Measurements from ENCODE around the gene PAWR. TPM values are rescaled to one million over a fixed set of nuclear protein-coding genes. Genes with fewer than 3 reads are reported as not detected.

Gene PAWR
- total RNA-seq, 1 donor from 2014 or later = 204 TPM

DNA sequence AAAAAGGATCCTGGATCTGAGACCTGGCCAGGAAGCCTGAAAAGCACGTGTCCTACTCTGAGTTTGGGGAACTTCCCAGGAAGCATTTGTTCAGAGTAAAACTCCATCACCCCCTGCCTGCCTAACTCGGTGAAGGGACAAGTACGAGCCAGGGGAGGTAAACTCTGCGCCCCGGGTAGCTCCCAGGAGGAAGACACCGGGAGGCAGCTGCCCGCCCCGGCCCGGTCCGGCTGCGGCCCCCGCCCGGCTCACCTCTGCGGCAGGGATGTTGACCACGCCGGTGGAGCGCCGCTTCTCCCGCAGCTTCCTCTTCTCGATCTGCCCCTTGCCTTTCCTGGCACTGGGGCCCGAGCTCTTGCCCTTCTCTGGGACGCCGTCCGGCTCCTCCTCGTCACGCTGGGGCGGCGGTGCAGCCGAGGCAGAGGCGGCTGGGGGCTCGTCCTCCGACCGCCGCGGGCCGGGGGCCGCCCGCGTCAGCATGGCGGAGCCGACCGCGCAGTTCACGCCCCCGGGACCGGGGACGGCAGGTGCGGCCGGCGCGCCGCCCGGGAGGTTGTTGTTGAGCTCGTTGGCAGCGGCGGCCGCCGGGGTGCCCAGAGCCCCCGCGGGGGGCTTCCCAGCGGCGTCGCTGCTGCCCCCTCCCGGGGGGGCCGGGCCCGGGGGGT, 1.2 kb downstream of the PAWR start:
- TF ChIP-seq, protein P1, sequence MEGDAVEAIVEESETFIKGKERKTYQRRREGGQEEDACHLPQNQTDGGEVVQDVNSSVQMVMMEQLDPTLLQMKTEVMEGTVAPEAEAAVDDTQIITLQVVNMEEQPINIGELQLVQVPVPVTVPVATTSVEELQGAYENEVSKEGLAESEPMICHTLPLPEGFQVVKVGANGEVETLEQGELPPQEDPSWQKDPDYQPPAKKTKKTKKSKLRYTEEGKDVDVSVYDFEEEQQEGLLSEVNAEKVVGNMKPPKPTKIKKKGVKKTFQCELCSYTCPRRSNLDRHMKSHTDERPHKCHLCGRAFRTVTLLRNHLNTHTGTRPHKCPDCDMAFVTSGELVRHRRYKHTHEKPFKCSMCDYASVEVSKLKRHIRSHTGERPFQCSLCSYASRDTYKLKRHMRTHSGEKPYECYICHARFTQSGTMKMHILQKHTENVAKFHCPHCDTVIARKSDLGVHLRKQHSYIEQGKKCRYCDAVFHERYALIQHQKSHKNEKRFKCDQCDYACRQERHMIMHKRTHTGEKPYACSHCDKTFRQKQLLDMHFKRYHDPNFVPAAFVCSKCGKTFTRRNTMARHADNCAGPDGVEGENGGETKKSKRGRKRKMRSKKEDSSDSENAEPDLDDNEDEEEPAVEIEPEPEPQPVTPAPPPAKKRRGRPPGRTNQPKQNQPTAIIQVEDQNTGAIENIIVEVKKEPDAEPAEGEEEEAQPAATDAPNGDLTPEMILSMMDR (IDR thresholded peaks at IDR 0.05; ENCODE audit: insufficient read depth, low read depth, low read length) = no peak
- TF ChIP-seq EZH2 (IDR thresholded peaks at IDR 0.05; ENCODE audit: insufficient read depth, low read length) = no peak
- H3K36me3 Mint-ChIP-seq (ENCODE audit: low read depth, unreplicated experiment) = peaks cover 2% of the 10 kb centered on the region
- H3K4me1 Mint-ChIP-seq (ENCODE audit: low read depth, unreplicated experiment) = peaks cover 15% of the 10 kb centered on the region
- no peaks in the 10 kb centered on the region for H3K9me3 Mint-ChIP-seq (ENCODE audit: unreplicated experiment)
- Histone ChIP-seq H3K4me1 (ENCODE audit: insufficient read depth, low read length) (peaks cover 28% of the 10 kb centered on the region), H3K9me3 (ENCODE audit: insufficient read depth, low read depth, low read length) (no peaks in the 10 kb centered on the region), H2AFZ (ENCODE audit: low read depth, low read length) (no peak overlapping the region), H3K36me3 (ENCODE audit: insufficient read depth, low read length) (no peaks in the 10 kb centered on the region), H3K79me2 (ENCODE audit: insufficient read depth, low read length) (peaks cover 68% of the 10 kb centered on the region), H3K4me2 (ENCODE audit: low read length) (peak overlapping the region; percentile 89), H3K4me3 (ENCODE audit: insufficient read depth, low read depth, low read length) (peak overlapping the region; percentile 79), H4K20me1 (ENCODE audit: insufficient read depth, low read length) (peaks cover 19% of the 10 kb centered on the region), H3K9ac (ENCODE audit: low read length) (peak overlapping the region; percentile 93), H3K27ac (ENCODE audit: low read depth, low read length) (peak overlapping the region; percentile 97), H3K27me3 (ENCODE audit: insufficient read depth, low read length) (no peaks in the 10 kb centered on the region)
- no peaks in the 10 kb centered on the region for H3K27me3 Mint-ChIP-seq (ENCODE audit: low read depth, unreplicated experiment)
- DNase-seq (ENCODE audit: low read depth) (no peak), FAIRE-seq (no peak)
- H3K27ac Mint-ChIP-seq (ENCODE audit: unreplicated experiment) = peak overlapping the region; percentile 68
- peak overlapping the region; percentile 95 for H3K4me3 Mint-ChIP-seq (ENCODE audit: unreplicated experiment)

GRCh38 chr12:79689061-79689476, 1.7 kb downstream of the PAWR start:
- Histone ChIP-seq H3K27ac (ENCODE audit: low read depth, low read length) (peak overlapping the region; percentile 97), H2AFZ (ENCODE audit: low read depth, low read length) (no peak overlapping the region), H3K27me3 (ENCODE audit: insufficient read depth, low read length) (no peaks in the 10 kb centered on the region), H4K20me1 (ENCODE audit: insufficient read depth, low read length) (peaks cover 19% of the 10 kb centered on the region), H3K9ac (ENCODE audit: low read length) (peak overlapping the region; percentile 93), H3K4me3 (ENCODE audit: insufficient read depth, low read depth, low read length) (peak overlapping the region; percentile 79), H3K4me2 (ENCODE audit: low read length) (peak overlapping the region; percentile 89), H3K36me3 (ENCODE audit: insufficient read depth, low read length) (no peaks in the 10 kb centered on the region), H3K9me3 (ENCODE audit: insufficient read depth, low read depth, low read length) (no peaks in the 10 kb centered on the region), H3K4me1 (ENCODE audit: insufficient read depth, low read length) (peaks cover 30% of the 10 kb centered on the region), H3K79me2 (ENCODE audit: insufficient read depth, low read length) (peaks cover 73% of the 10 kb centered on the region)
- FAIRE-seq (no peak), DNase-seq (ENCODE audit: low read depth) (no peak)
- H3K4me3 Mint-ChIP-seq (ENCODE audit: unreplicated experiment) = peak overlapping the region; percentile 95
- peaks cover 2% of the 10 kb centered on the region for H3K36me3 Mint-ChIP-seq (ENCODE audit: low read depth, unreplicated experiment)
- H3K4me1 Mint-ChIP-seq (ENCODE audit: low read depth, unreplicated experiment) = peaks cover 15% of the 10 kb centered on the region
- H3K9me3 Mint-ChIP-seq (ENCODE audit: unreplicated experiment) = no peaks in the 10 kb centered on the region
- peak overlapping the region; percentile 68 for H3K27ac Mint-ChIP-seq (ENCODE audit: unreplicated experiment)
- no peak for TF ChIP-seq EZH2 (IDR thresholded peaks at IDR 0.05; ENCODE audit: insufficient read depth, low read length)
- TF ChIP-seq, protein P1 (IDR thresholded peaks at IDR 0.05; ENCODE audit: insufficient read depth, low read depth, low read length) = no peak
- no peaks in the 10 kb centered on the region for H3K27me3 Mint-ChIP-seq (ENCODE audit: low read depth, unreplicated experiment)
